Inferior parietal cortex (tissue), 1 donor: Measurements from ENCODE around the gene C1QBP.
"Not testable (repeated sequence)": the region's sequence is repeated elsewhere in the genome, so short reads cannot be mapped to it uniquely, and the experiment has no call there.

Source experiments
- DNase-seq: peaks from one replicate; pipeline ENCODE4 v3.0.0-alpha.2; 2016; ENCODE audit errors: extremely low spot score

Gene C1QBP

DNA sequence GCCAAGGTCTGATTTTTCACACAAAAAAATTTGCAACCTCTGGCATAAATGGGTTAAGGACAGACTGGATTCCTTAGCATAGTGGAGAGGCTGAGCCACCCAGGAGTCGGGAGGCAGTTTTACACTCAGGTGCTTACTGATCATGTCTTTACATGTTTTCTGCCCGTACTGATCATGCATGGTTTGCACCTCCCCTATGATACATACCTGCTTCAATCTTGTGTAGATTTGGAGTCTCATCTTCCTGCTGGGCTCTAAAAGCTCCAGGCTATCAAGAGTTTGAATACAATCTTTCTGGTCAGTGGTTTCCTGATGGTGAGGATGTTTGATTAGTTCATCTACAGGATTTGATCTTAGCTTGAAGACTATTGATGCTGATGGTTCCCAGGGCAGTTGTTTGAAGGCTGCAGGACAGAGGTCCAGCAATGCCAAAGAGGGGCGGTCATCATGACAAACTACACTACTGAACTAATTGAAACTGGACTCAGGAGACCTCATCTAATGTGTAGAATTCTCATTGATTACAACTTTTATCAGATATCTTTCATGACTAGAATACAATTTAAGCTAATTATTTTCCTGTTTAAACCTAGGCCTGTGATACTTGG is 6.9 kb downstream of the C1QBP start:
- no peak for DNase-seq

DNA sequence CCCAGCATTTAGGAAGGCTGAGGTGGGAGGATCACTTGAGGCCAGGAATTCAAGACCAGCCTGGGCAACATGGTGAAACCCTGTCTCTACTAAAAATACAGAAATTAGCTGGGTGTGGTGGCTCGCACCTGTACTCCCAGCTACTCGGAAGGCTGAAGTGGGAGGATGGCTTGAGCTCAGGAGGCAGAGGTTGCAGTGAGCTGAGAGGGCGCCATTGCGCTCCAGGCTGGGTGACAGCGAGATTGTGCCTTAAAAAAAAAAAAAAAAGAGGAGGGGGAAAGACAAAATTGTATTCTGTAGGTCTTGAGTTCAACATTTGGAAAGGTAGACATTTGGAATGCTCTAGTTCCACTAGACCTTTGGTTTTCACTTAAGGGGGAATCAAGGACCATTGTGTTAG is 7.7 kb downstream of the C1QBP start:
- DNase-seq = not testable (repeated sequence)

DNA sequence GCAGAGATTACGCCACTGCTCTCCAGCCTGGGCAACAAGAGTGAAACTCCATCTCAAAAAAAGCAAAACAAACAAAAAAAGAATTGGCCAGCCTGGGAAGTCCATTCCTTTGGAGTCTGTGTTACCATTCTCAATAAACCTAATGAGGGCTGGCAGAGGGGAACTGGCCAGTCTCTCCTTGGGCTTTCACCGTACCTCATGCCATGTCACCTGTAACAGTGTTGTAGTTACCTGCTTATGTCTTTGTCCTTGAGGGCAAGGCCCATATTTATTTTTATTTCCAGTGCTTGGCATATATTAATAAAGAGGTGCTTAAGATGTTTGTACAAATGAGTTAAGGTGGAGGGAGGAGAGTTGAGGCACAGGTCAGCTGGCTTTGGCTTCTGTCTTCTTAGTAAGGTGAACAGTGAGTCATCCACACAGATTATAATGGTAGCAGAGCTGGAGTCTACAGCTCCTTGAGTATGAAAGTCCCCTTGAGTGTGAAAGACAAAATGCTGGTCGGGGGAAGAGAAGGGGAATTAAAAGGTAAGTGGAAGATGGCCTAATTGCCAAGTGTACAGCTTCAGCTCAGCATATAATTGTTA is 8.4 kb downstream of the C1QBP start:
- no peak for DNase-seq

DNA sequence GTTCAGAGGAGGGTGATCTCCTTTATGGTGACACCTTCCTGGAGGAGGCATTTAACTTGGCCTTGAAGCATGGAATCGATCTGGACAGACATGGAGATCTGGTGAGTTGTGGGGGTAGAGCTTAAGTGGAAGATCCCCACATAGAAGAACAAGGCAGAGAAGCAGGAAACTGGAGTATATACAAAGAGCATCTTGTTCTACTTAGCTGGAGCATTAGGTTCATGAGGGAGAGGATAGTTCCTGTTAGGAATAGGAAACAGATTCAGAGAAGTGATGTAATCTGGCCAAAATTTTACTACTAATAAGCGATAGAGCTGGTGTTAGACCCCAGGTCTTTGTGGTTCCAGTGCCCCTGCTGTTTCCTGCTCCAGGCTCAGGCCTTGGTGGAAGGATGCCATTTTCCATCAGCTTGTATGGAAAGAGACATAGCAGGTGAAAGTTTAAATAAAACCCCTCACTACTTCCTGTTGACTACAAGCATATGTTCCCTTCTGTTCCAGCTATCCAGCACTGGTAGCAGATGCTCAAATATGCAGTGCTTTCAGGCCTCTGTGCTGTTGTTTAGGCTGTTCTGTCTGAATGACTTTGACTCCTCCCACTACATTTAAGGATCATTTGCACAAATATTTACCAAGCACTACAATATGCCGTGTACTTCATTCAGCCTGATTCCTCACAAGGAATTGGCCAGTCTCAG is 9.6 kb downstream of the C1QBP start:
- no peak for DNase-seq

DNA sequence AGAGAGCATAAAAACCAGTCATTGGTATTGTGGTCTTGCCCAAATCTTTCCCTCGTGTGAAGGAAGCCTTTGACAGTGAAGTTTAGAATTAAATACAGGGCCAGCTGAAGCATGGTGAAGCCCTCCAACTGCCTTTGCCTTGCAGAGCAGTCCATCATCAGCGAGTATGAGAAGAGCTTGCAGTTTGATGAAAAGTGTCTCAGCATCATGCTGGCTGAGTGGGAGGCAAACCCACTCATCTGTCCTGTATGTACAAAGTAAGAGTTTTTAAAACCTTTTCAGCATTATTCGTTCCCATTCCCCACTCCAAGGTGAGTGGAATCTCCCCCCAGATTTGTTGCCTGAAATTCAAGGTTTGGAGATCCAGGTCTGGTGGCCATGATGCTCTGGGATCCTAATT is 13.1 kb downstream of the C1QBP start:
- no peak for DNase-seq

DNA sequence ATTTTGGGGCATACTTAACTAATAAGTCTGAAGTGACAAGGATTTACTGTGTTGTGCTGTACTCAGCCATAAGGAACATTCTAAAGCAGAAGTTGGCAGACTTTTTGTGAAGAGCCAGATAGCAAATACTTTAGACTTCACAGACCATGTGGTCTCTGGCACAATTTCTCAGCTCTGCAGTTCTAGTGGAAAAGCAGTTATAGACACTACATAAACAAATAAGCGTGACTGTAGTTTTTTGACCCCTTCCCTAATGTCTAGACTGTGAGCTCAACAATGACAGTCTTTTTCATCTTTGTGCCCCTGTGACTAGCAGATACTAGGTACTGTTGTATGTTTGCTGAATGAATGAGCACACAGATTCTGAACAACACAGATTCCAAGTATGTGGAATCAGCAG is 14.0 kb downstream of the C1QBP start:
- DNase-seq = no peak

DNA sequence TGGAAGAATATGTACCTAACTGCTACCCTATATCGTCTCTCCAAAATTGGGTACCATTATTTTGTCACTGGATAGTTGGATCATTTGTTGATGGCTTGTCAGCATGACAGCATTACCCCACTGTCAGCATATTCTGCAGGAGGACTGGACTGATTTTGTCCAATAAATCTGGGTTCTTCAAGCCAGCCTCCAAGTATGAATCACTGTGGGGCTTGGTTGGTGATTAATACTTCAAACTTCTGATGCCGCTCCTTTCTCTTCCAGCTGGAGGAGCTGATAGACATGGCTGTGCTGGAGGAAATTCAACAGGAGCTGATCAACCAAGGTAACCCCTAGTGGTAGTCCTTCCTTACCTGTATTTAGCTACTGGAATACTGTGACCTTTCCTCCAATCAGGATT is 16.4 kb downstream of the C1QBP start:
- no peak for DNase-seq

DNA sequence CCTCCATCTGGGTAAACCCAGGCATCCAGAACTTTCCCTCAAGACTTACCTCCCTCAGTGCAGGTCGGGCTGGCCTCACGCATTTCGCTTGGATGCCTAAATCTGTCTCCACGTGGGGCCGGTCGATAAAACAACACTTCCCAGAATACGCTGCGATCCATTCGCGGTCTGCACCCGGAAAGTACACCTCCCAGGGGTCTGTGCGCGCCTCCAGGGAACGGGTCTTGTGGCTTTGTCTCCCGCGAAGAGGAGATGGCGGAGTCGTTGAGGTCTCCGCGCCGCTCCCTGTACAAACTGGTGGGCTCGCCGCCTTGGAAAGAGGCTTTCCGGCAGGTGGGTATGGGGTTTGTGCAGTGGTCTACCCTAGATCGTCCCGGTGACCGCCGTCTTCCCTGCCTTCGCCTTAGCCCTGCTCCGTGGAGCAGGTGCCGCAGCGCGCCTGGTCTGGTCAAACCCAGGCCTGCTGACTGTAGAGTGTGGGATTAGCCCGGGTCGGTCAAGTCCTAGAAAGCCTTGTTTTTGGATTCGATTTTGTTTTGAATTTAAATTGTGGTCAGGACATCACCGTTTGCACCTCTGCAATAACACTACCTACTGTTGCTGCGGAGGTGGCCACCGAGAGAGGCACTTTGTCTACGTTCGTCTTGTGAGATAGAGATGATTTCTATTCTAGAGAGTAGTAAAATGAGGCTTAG is 18.8 kb downstream of the C1QBP start, which contains the start of gene RPAIN:
RPAIN (plus strand) TSS at position 224 of the 695 bp plus-strand sequence; CDS start at position 253, 29 bp downstream.
- no peak for DNase-seq

DNA sequence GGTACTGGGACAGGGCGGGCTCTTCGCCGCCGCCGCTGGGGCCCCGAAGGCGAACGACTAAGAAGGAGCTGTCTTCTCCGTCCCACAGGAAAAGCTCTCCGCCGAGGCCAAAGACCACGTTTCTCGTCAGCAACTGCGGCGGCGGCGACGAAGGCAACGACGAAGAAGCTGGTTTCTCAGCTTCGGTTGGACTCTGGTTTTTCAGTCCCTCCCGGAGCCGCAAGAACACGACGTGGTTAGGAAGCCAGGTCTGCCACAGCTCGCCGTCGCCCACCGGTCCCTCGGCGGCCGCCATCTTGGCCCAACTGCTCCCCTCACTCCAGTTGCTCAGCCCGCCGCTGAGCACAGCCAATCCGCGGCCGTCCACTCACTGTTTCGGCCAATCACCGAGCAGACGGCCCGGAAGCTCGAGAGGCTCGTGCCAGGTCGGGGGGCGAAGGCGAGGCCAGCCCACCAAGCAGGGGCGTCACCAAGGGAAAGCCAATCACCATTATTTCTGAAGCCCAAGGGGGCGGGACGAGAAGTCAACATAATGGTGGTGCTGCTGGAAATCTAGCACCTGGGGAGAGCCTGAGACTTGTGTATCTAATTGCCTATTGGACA is 19.5 kb downstream of the C1QBP start, which contains the start of gene NUP88:
NUP88 (minus strand) TSS at position 307 of the 603 bp plus-strand sequence; CDS start at position 295, 12 bp downstream.
- DNase-seq = peak; percentile 99

DNA sequence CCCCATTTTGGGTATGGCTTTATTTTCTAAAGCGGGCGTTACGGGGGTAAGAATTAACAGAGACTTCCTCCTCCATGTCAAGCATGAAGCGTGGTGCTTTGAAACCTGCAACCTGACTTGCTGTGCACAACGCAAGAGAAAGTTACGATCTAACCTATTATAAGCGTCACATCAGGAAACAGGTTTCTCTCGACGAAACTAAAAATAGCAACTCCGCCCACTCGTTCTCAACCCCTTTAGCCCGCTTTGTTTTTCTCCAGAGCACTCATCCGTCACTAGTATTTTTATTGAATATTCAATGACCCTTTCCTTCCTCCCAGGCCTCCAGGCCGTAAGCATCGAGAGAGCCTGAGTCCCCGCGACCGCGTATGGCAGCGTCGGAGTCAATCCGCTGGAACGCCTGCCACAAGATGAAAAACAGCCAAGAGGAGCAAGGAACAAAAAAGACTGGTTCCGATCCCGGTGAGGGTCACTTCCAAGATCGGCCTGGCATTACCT is 20.0 kb downstream of the C1QBP start:
- no peak for DNase-seq

DNA sequence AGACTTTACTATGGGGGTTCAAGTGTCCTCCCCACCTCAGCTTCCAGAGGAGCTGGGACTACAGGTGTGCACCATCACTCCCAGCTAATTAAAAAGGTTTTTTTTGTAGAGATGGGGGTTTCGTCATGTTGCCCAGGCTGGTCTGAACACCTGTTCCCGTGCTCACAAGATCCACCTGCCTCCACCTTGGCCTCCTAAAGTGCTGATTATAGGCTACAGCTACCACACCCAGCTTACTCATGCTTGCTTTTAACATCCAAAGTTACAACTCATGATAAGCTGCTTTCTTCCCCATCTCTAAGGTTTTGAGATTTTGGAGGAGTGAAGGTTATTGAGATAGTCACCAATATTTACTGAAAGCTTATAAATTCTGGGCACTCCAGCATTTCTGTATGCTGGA is 22.1 kb downstream of the C1QBP start:
- no peak for DNase-seq

DNA sequence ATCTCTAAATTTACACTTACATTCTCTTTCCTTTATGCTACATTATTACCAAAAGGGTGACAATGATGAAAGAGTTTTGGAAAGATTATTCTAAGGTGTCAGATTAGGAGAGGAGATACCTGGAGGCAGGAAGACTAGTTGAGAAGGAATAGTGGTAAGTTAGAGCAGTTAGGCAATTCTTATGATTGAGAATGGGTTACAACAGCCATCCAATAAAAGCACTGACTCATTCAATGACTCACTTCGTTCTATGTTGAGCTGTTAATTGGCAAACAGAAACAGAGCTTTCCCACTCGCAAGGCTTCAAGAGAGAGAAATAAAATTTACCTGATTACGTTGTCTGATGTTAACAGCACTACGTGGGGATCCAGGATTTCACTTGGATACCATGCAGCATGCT is 25.3 kb downstream of the C1QBP start:
- peak; percentile 23 for DNase-seq

DNA sequence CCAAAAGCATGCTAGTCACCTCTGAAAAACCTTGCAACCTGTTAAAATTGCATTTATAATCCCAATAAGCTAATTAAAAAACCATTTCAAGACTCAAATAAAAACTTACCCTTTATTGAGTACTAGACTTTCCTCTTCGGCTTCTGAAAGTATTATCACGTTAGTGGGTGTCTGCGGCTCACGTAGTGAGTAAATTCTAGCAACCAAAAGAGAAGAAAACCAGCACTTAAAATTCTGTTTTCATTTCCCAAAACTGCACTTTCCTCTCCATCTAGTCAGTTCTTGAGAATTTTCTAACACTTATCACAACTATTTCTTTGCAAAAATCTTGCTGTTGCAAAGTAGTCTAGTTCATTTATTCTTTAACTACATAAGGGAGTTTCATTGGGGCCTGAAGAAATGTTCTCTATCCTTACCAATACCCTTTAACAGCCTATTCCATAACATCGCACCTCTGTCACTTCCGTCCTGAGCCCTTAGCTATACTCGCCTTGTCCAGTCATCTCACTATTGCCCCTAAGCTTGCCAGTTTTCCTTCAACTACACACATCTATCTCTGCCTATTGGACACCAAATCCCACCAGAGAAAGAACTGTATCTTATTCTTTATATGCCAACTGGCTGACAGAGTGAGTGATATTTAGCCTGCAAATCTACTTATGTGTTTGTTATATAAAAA is 28.2 kb downstream of the C1QBP start:
- DNase-seq = no peak

DNA sequence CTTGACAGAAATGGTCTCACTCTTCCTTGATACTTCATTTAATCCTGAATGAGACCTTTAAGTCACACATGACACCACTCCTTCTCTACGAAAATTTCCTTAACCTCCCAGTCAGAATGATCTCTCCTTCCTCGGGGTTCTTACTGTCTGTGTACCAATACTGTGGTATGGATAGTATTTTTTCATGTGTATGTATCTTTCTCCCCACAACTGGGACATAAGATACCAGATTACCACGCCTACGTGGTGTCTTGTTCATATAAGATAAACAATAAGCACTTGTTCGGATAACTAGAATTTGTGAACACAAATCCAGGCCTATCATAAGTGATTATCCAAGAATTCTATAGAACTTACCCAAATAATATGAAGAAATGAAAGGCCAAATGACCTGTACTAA is 30.8 kb downstream of the C1QBP start:
- no peak for DNase-seq

DNA sequence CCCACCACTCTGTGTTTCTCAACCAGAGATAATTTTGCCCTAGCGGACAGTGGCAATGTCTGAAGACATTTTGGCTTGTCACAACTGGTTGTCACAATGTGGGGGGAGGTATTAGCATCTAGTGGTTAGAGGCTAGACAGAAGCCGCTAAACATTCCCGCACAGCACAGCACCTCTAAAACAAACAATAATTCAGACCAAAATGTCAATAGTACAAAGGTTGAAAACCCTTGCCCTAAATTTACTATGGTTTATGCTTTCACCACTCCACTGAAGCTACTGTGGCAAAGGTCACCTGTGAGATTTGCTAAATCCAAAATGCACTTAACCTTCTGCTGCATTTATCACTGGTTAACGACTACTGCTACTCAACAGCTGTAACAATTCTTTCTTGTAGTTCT is 33.6 kb downstream of the C1QBP start:
- DNase-seq = no peak

DNA sequence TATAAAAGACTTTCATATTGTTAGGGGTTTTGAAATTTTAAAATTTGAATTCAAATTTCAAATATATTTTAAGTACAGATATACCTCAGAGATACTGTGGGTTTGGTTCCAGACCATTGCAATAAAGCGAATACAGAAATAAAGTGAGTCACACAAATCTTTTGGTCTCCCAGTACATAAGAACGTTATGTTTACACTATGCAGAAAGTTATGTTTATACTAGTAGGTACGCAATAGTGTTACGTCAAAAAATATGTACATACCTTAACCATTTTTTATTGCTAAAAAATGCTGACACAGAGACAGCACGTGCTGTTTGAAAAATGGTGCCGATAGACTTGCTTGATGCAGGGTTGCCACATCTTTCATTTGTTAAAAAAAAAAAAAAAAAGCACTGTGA is 39.2 kb downstream of the C1QBP start:
- DNase-seq = no peak

DNA sequence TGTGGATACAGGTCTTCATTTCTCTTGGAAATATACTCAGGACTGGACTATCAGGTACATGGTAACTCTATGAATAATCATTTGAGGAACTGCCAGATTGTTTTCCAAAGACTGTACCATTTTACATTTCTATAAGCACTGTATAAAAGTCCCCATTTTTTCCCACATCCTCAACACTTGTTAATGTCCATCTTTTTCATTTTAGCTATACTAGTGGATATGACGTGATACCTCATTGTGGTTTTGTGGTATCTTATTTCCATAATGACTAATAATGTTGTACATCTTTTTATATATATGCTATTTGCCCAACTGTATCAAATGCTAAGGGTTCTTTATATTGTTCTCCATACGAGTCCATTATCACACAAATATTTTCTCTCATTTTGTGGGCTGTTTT is 42.3 kb downstream of the C1QBP start:
- DNase-seq = no peak

DNA sequence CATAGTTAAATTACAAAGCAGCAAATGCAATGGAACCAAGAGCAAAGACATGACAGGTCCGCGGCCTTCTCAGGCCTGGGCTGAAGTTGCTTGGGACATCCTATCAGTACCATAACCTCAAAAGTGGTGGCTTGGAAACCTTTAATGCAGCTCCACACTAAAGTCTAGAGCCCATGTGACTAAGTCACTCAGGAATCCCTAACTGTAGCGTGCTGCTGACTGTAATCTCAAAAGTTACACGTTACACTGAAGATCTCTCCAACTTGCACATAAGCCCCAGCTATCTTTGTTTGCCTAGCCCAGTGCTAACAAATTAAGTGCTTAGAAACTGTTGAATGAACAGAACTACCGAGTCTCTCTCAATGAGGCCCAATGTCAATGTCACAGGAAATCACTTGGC is 47.3 kb downstream of the C1QBP start:
- DNase-seq = no peak
